ENCODE data around the gene EMP3.

Gene EMP3

DNA sequence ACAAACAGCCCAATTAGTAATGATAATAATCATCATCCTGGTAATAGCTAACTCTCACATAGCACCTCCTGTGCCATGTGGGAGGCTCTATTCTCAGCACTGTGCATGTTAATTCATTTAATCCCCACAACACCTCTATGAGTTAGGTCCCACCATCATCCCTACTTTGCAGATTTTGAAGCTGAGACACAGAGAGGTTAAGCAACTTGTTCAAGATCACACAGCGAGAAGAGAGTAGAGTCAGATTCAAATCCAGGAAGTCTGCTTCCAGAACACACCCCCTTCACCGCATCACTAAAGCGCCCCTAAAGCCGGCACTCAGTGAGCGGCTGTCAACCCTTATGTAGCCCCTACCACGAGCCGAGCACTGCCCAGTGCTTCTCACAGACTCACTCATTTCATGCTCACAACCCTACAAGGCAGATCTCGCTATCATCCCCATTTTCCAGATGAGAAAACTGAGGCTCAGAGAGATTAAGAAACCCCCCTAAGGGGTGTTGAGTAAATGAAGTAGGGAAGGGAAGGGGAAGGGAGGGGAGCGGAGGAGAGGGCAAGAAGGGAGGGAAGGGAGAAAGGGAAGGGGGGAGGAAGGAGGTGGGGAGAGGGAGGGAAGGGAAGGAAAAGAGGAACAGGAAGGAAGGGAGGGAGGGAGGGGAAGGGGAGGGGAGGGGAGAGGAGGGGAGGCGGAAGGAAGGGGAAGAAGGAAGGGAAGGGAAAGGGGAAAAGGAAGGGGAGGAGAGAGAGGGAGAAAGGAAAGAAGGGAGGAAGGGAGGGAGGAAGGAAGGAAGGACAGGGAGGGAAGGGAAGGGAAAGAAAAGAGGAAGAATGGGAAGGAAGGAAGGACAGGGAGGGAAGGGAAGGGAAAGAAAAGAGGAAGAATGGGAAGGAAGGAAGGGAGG lies 16.4 kb downstream of the EMP3 start:
- H3K4me1 Mint-ChIP-seq, result no peaks in the 10 kb centered on the region
- H3K36me3 Mint-ChIP-seq (ENCODE audit: insufficient read depth), result peaks cover 2% of the 10 kb centered on the region
- no peak overlapping the region for H3K4me3 Mint-ChIP-seq
- ATAC-seq (replicated peaks; ENCODE audit: extremely low read depth, poor library complexity, severe bottlenecking) (no peak), DNase-seq (ENCODE audit: low spot score in 2 of 2) (no peak)
- no peak overlapping the region for H3K27ac Mint-ChIP-seq (ENCODE audit: low read depth)
- H3K27me3 Mint-ChIP-seq, result no peaks in the 10 kb centered on the region
- H3K9me3 Mint-ChIP-seq, result no peaks in the 10 kb centered on the region

DNA sequence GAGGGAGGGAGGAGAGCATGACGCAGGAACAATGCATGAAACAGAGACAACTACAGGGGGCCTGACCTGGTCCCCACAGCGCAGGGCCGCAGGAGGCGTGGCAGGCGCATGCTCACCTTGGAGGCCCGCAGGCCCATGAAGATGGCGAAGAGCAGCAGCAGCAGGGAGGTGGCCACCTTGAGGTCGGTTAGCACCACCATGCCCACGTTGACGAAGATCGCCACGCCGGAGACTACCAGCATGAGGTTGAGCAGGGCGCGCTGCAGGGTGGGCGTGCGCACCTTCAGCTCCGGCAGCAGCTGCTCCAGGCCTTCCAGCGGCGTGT lies 17.0 kb downstream of the EMP3 start:
- Mint-ChIP-seq H3K9me3 (no peaks in the 10 kb centered on the region), H3K4me1 (no peaks in the 10 kb centered on the region), H3K27me3 (no peaks in the 10 kb centered on the region), H3K27ac (ENCODE audit: low read depth) (no peak overlapping the region), H3K4me3 (no peak overlapping the region), H3K36me3 (ENCODE audit: insufficient read depth) (peaks cover 2% of the 10 kb centered on the region)
- ATAC-seq (replicated peaks; ENCODE audit: extremely low read depth, poor library complexity, severe bottlenecking), result no peak
- DNase-seq (ENCODE audit: low spot score in 2 of 2), result no peak

DNA sequence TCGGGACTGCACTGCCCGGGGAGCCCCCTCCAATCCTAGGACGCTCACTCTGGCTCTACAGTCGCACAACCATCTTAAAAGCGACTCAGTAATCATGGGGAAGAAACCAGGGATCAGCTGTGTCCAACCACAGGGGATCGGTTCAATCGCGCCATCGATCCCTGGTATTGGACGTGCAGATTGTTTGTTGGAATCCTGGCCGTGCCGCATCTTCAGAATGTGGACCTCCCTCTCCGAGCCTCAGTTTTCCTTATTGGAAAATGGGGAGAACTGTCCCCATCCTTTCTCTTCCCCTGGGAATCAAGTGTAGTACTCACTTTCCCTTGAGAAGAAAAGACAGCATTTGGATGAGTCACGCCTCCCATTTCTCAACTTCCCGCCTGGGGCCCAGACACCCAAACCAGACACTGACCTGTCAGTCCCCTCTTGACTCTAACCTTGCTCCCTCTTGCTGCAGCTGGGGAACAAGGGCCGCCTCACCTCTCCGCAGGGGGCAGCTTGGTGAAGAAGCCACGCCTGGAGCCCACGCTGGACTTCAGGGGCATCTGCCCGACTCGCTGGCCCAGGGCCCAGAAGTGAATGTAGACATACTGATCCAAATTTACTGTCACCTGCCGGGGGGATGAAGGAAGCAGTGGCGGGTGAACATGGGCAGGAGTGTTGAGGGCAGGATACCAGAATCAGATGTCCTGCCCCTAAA lies 17.6 kb downstream of the EMP3 start:
- H3K4me3 Mint-ChIP-seq, result no peak overlapping the region
- H3K9me3 Mint-ChIP-seq, result no peaks in the 10 kb centered on the region
- DNase-seq (ENCODE audit: low spot score in 2 of 2), result no peak
- no peaks in the 10 kb centered on the region for H3K4me1 Mint-ChIP-seq
- H3K36me3 Mint-ChIP-seq (ENCODE audit: insufficient read depth), result peaks cover 2% of the 10 kb centered on the region
- H3K27ac Mint-ChIP-seq (ENCODE audit: low read depth), result no peak overlapping the region
- no peaks in the 10 kb centered on the region for H3K27me3 Mint-ChIP-seq
- no peak for ATAC-seq (replicated peaks; ENCODE audit: extremely low read depth, poor library complexity, severe bottlenecking)

DNA sequence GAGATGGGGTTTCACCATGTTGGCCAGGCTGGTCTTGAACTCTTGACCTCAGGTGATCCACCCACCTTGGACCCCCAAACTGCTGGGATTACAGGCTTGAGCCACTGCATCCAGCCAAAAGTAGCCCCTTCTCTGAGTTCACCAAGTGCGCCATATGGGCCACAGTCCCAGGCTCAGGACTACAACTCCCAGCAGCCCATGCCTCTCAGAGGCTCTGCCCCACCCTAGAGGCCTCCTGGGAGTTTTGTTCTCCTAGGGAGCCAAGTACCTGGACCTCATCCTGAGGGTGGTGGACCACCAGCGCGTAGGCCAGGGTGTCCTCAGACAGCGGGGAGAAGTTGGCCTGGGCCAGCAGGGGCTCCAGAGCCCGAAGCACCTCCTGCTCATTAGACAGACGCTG lies 19.5 kb downstream of the EMP3 start:
- ATAC-seq (replicated peaks; ENCODE audit: extremely low read depth, poor library complexity, severe bottlenecking), result no peak
- Mint-ChIP-seq H3K27ac (ENCODE audit: low read depth) (no peak overlapping the region), H3K4me3 (no peak overlapping the region), H3K9me3 (no peaks in the 10 kb centered on the region), H3K27me3 (no peaks in the 10 kb centered on the region), H3K4me1 (no peaks in the 10 kb centered on the region), H3K36me3 (ENCODE audit: insufficient read depth) (peaks cover 4% of the 10 kb centered on the region)
- no peak for DNase-seq (ENCODE audit: low spot score in 2 of 2)

- Mint-ChIP-seq H3K27ac (ENCODE audit: low read depth) (no peak overlapping the region), H3K36me3 (ENCODE audit: insufficient read depth) (peaks cover 2% of the 10 kb centered on the region), H3K4me1 (peaks cover 3% of the 10 kb centered on the region), H3K9me3 (no peaks in the 10 kb centered on the region), H3K4me3 (no peak overlapping the region), H3K27me3 (no peaks in the 10 kb centered on the region)
- no peak for ATAC-seq (replicated peaks; ENCODE audit: extremely low read depth, poor library complexity, severe bottlenecking)
- DNase-seq (ENCODE audit: low spot score in 2 of 2), result no peak
These were observed 20.8 kb downstream of the EMP3 start for GRCh38 chr19:48346191-48346590.

DNA sequence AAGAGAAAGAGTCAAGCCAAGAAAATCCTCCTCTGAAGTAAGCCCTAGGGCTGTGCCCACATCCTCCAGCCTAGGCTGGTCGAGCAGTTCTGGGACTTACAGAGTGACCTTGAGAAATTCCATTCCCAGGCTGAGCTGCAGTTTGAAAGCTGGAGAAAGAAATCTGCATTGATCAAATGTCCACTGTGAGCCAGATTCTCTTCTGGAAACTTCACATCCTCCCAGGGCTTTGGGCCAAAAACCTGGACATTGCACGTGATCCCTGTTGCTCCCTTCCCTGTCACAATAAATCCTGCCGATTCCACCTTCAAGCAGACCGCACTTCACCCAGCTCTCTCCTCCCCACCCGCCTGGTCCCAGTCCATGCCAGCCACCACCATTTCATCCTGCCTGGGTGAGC lies 22.7 kb downstream of the EMP3 start:
- Mint-ChIP-seq H3K36me3 (ENCODE audit: insufficient read depth) (peaks cover 2% of the 10 kb centered on the region), H3K27ac (ENCODE audit: low read depth) (no peak overlapping the region), H3K4me1 (peaks cover 9% of the 10 kb centered on the region), H3K27me3 (no peaks in the 10 kb centered on the region), H3K4me3 (no peak overlapping the region), H3K9me3 (no peaks in the 10 kb centered on the region)
- ATAC-seq (replicated peaks; ENCODE audit: extremely low read depth, poor library complexity, severe bottlenecking) (no peak), DNase-seq (ENCODE audit: low spot score in 2 of 2) (no peak)

DNA sequence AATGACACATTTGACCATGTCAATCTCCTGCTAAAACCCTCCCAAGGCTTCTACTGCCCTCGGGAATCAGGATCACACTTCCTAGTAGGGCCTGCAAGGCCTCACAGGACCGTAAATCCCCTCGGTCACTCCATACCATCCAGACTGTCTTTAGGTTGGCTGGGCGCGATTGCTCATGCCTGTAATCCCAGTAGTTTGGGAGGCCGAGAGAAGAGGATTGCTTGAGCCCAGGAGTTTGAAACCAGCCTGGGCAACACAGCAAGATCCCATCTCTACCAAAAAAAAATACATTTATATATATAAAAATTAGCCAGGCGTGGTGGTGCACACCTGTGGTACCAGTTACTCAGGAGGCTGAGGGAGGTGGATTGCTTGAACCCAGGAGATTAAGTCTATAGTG lies 23.4 kb downstream of the EMP3 start:
- no peak overlapping the region for H3K4me3 Mint-ChIP-seq
- no peak overlapping the region for H3K27ac Mint-ChIP-seq (ENCODE audit: low read depth)
- no peaks in the 10 kb centered on the region for H3K27me3 Mint-ChIP-seq
- peaks cover 9% of the 10 kb centered on the region for H3K4me1 Mint-ChIP-seq
- DNase-seq (ENCODE audit: low spot score in 2 of 2) (no peak), ATAC-seq (replicated peaks; ENCODE audit: extremely low read depth, poor library complexity, severe bottlenecking) (no peak)
- no peaks in the 10 kb centered on the region for H3K9me3 Mint-ChIP-seq
- H3K36me3 Mint-ChIP-seq (ENCODE audit: insufficient read depth), result peaks cover 2% of the 10 kb centered on the region

DNA sequence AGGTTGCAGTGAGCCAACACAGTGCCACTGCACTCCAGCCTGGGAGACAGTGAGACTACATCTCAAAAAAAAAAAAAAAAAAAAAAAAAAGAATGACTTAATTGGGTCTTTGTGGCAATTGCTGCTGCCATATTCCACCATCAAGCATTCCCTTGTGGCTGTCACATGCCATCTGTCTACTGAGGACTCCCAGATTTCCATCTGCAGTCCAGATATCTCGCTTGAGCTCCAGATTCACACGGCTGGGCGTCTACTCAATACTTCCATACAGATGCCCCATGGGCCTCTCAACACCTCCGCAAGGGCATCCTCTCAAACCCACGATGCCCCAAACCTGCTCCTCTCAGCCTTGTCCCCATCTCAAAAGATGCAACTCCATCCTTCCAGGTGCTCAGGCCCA lies 25.5 kb downstream of the EMP3 start:
- Mint-ChIP-seq H3K4me3 (no peak overlapping the region), H3K4me1 (peaks cover 9% of the 10 kb centered on the region), H3K9me3 (no peaks in the 10 kb centered on the region), H3K27me3 (no peaks in the 10 kb centered on the region), H3K36me3 (ENCODE audit: insufficient read depth) (peaks cover 3% of the 10 kb centered on the region), H3K27ac (ENCODE audit: low read depth) (no peak overlapping the region)
- DNase-seq (ENCODE audit: low spot score in 2 of 2) (no peak), ATAC-seq (replicated peaks; ENCODE audit: extremely low read depth, poor library complexity, severe bottlenecking) (no peak)

DNA sequence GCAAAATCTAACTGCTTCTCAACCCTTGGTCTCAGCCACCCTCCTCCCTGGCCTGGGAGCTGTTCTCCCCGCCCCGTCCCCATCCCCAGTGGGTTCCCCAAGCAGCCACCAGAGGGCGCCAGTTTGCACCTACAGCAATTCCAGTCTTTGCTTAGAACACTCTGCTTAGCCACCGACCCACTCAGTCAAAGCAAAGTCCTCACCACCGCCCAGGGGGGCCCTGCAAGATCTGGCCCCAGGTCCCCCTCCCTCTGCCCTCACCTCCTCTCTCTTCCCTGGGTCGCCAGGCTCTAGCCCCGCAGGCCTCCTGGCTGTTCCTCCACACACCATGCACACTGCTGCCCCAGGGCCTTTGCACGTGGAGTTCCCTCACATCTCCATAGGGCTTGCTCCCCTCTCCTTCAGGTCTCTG lies 26.0 kb downstream of the EMP3 start:
- Mint-ChIP-seq H3K4me1 (peaks cover 9% of the 10 kb centered on the region), H3K9me3 (no peaks in the 10 kb centered on the region), H3K27me3 (no peaks in the 10 kb centered on the region), H3K27ac (ENCODE audit: low read depth) (no peak overlapping the region), H3K36me3 (ENCODE audit: insufficient read depth) (peaks cover 5% of the 10 kb centered on the region), H3K4me3 (no peak overlapping the region)
- DNase-seq (ENCODE audit: low spot score in 2 of 2) (peak; percentile 70 to 74), ATAC-seq (replicated peaks; ENCODE audit: extremely low read depth, poor library complexity, severe bottlenecking) (peak; percentile 79)

DNA sequence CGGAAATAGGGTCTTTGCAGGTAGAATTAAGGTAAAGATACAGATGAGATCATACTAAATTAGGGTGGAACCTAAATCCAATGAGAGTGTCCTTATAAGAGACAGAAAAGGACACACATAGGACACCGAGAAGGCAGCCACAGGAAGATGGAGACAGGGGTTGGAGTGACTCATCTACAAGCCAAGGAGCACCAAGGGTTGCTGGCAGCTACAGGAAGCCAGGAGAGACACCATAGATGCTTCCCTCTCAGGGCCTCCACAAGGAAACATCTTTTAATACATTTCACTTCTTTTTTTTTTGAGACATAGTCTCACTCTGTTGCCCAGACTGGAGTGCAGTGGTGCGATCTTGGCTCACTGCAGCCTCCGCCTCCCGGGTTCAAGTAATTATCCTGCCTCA lies 28.3 kb downstream of the EMP3 start:
- DNase-seq (ENCODE audit: low spot score in 2 of 2), result no peak
- Mint-ChIP-seq H3K4me1 (peaks cover 13% of the 10 kb centered on the region), H3K27ac (ENCODE audit: low read depth) (no peak overlapping the region), H3K36me3 (ENCODE audit: insufficient read depth) (peaks cover 7% of the 10 kb centered on the region), H3K4me3 (no peak overlapping the region), H3K27me3 (no peaks in the 10 kb centered on the region), H3K9me3 (no peaks in the 10 kb centered on the region)
- no peak for ATAC-seq (replicated peaks; ENCODE audit: extremely low read depth, poor library complexity, severe bottlenecking)

DNA sequence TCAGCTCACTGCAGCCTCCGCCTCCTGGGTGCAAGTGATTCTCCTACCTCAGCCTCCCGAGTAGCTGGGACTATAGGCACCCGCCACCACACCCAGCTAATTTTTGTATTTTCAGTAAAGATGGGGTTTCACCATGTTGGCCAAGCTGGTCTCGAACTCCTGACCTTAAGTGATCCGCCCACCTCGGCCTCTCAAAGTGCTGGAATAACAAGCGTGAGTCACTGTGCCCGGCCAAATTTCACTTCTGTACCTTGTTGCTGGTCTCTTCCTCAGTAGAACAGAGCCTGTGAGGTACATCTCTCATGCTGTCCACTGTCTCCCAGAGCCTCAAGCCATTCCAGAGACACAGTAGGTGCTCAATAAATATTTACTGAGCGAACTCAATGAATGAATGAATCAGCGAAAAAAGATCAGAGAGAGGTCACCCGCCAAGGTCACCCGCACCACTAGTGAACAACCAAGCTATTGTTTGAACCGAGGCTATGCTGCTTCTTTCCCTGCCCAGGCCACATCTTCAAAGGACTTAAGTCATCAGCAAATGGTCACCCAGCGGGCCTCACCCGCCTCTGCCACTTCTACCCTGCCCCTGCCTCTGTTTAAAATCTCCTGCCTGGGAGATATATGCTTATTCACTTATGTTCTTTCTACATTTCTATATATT lies 29.1 kb downstream of the EMP3 start:
- H3K4me3 Mint-ChIP-seq, result no peak overlapping the region
- H3K36me3 Mint-ChIP-seq (ENCODE audit: insufficient read depth), result peaks cover 7% of the 10 kb centered on the region
- H3K9me3 Mint-ChIP-seq, result no peaks in the 10 kb centered on the region
- H3K27ac Mint-ChIP-seq (ENCODE audit: low read depth), result no peak overlapping the region
- no peak for DNase-seq (ENCODE audit: low spot score in 2 of 2)
- peaks cover 14% of the 10 kb centered on the region for H3K4me1 Mint-ChIP-seq
- no peak for ATAC-seq (replicated peaks; ENCODE audit: extremely low read depth, poor library complexity, severe bottlenecking)
- no peaks in the 10 kb centered on the region for H3K27me3 Mint-ChIP-seq

DNA sequence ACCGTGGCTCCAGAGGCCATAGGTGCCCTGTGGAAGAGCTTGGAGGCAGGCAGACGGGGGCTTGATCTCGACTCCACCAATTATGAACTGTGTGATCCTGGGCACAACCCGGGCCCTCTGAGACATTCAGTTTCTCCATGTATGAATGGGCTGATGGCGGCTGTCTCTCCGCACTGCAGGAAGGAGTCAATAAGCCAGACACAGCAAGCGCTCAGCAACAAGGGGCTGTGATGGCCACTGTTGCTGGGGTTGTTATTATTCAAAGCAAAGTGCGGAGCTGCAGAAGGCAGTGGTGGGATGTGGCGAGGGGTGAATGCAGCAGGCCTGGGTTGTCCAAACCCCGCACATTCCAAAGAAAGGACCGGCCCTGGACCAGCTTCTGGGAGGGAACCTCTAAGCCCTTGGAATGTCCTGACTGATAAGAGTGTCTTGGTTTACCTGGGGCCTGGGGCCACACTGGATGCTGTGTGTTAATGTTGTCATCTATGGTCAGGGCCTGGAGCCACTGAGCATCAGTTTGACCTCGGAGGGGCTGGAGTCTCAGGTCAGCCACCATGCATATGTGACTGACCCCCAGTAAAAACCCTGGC lies 30.1 kb downstream of the EMP3 start:
- no peak overlapping the region for H3K4me3 Mint-ChIP-seq
- H3K36me3 Mint-ChIP-seq (ENCODE audit: insufficient read depth), result peaks cover 9% of the 10 kb centered on the region
- H3K4me1 Mint-ChIP-seq, result peaks cover 14% of the 10 kb centered on the region
- H3K27me3 Mint-ChIP-seq, result no peaks in the 10 kb centered on the region
- DNase-seq (ENCODE audit: low spot score in 2 of 2) (no peak), ATAC-seq (replicated peaks; ENCODE audit: extremely low read depth, poor library complexity, severe bottlenecking) (no peak)
- no peaks in the 10 kb centered on the region for H3K9me3 Mint-ChIP-seq
- H3K27ac Mint-ChIP-seq (ENCODE audit: low read depth), result no peak overlapping the region
